Neutrophil (primary cell): ENCODE measurements around the gene CR2.

ENCODE experiments used
- H3K27ac ChIP-seq: fragments of 200-600 bp; sonication (generic); 2 replicates; pipeline ENCODE4 v1.5.1; 2016; ENCODE audit warnings: mild to moderate bottlenecking, moderate library complexity
- H3K27me3 ChIP-seq: fragments of 200-600 bp; sonication (generic); 2 replicates; pipeline ENCODE4 v1.6.0; 2016; ENCODE audit warnings: mild to moderate bottlenecking
- H3K36me3 ChIP-seq: fragments of 200-600 bp; sonication (generic); 2 replicates; pipeline ENCODE4 v1.5.1; 2017
- H3K4me1 ChIP-seq, 2 experiments: fragments of 200-600 bp in 1 of 2; sonication (generic) in 1 of 2; 1 replicate in 1 of 2; 2 replicates in 1 of 2; pipeline versions ENCODE4 v1.5.1 to v1.6.1; 2013 to 2016; ENCODE audit warnings: low read depth in 1 of 2, low read length in 1 of 2, mild to moderate bottlenecking in 1 of 2, moderate library complexity in 1 of 2; ENCODE audit not compliant: control insufficient read depth in 1 of 2, insufficient read depth in 1 of 2
- H3K4me3 ChIP-seq, 2 experiments: fragments of 200-600 bp in 1 of 2; sonication (generic) in 1 of 2; 1 replicate in 1 of 2; 2 replicates in 1 of 2; pipeline ENCODE4 v1.5.1; 2013 to 2016; ENCODE audit warnings: low read depth in 1 of 2, low read length in 1 of 2, mild to moderate bottlenecking in 1 of 2, moderate library complexity in 1 of 2
- H3K9me3 ChIP-seq: fragments of 200-600 bp; sonication (generic); 2 replicates; pipeline ENCODE4 v1.5.1; 2016
- TF ChIP-seq, protein P1 (sequence below): fragments of 200-600 bp; sonication (generic); IDR thresholded peaks from 2 replicates; pipeline ENCODE4 v1.5.1; 2016; ENCODE audit warnings: antibody characterized with exemption

The CR2 gene

GRCh38 chr1:207414606-207415108 lies 39.5 kb upstream of the CR2 start:
- peak overlapping the region; percentile 88 for H3K27ac ChIP-seq
- H3K36me3 ChIP-seq: no peaks in the 10 kb centered on the region
- peaks cover 77 to 84% of the 10 kb centered on the region in 2 experiments for H3K4me1 ChIP-seq
- peak overlapping the region; percentile 20 to 45 for H3K4me3 ChIP-seq
- TF ChIP-seq, protein P1, sequence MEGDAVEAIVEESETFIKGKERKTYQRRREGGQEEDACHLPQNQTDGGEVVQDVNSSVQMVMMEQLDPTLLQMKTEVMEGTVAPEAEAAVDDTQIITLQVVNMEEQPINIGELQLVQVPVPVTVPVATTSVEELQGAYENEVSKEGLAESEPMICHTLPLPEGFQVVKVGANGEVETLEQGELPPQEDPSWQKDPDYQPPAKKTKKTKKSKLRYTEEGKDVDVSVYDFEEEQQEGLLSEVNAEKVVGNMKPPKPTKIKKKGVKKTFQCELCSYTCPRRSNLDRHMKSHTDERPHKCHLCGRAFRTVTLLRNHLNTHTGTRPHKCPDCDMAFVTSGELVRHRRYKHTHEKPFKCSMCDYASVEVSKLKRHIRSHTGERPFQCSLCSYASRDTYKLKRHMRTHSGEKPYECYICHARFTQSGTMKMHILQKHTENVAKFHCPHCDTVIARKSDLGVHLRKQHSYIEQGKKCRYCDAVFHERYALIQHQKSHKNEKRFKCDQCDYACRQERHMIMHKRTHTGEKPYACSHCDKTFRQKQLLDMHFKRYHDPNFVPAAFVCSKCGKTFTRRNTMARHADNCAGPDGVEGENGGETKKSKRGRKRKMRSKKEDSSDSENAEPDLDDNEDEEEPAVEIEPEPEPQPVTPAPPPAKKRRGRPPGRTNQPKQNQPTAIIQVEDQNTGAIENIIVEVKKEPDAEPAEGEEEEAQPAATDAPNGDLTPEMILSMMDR: no peak
- no peaks in the 10 kb centered on the region for H3K9me3 ChIP-seq
- H3K27me3 ChIP-seq: no peaks in the 10 kb centered on the region

DNA sequence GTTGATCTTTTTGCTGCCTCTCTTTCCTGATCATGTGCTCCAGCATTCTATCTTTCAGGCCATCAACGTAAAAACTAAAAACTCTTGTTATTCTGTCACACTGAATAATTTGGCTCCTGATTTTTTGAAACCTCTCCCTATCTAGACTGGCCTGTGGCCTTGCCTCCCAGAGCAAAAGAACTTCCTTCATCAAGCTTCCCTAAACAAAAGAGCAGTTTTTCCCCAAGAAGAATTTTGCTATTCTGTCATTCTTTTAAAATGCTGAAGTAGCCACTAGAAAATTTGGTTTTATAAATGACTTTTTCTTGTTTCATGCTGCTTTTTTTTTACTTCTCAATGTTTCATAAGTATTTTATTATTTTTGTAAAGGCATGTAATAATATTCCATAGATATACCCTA lies 37.1 kb upstream of the CR2 start:
- no peaks in the 10 kb centered on the region for H3K9me3 ChIP-seq
- H3K27me3 ChIP-seq: no peaks in the 10 kb centered on the region
- peak overlapping the region; percentile 41 for H3K27ac ChIP-seq
- TF ChIP-seq, protein P1: no peak
- H3K36me3 ChIP-seq: no peaks in the 10 kb centered on the region
- H3K4me3 ChIP-seq: no peak overlapping the region
- H3K4me1 ChIP-seq: peaks cover 64 to 70% of the 10 kb centered on the region in 2 experiments

GRCh38 chr1:207418351-207418750 lies 35.8 kb upstream of the CR2 start:
- H3K27me3 ChIP-seq: no peaks in the 10 kb centered on the region
- no peak overlapping the region for H3K27ac ChIP-seq
- H3K4me1 ChIP-seq: peaks cover 51 to 58% of the 10 kb centered on the region in 2 experiments
- TF ChIP-seq, protein P1: no peak
- H3K4me3 ChIP-seq: no peak overlapping the region
- H3K36me3 ChIP-seq: no peaks in the 10 kb centered on the region
- no peaks in the 10 kb centered on the region for H3K9me3 ChIP-seq

DNA sequence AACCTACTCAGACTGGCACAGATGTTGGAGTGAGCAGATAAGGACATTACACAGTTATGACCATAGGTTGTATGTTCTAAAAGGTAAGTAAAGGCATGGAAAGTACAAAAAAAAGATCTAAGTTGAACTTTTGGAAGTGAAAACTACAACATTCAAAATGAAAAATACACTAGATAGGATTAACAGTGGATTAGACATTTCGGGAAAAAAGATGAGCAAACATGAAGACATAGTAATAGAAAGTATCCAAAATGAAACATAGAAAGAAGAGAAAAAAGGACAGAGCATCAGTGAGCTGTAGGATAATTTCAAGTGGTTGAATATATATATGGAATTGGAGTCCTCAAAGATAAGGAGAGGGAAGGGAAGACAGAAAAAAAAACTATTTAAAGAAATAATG lies 34.0 kb upstream of the CR2 start:
- no peaks in the 10 kb centered on the region for H3K9me3 ChIP-seq
- no peak overlapping the region for H3K4me3 ChIP-seq
- H3K36me3 ChIP-seq: no peaks in the 10 kb centered on the region
- H3K27ac ChIP-seq: no peak overlapping the region
- H3K4me1 ChIP-seq: peaks cover 33 to 40% of the 10 kb centered on the region in 2 experiments
- H3K27me3 ChIP-seq: no peaks in the 10 kb centered on the region
- TF ChIP-seq, protein P1: no peak

DNA sequence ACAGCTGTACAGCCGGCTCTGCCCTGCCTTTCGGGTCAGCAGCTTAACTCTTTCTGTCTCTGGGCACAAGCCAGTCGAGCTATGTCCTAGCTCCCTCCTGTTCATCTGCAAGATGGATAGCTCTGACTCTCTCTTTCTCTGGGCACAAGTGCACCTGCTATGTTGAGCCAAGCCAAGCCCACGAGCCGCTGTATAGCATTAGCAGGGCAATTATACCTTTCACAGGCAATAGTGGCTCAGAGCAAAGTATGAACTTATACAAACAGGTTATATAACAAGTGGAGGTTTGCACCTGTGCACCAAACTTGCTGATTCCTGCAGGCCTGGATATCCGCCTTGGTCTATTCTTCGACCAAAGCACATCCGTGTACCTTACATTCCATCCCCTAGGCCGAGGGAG lies 33.0 kb upstream of the CR2 start:
- Histone ChIP-seq H3K36me3 (no peaks in the 10 kb centered on the region), H3K27ac (no peak overlapping the region), H3K4me3 (no peak overlapping the region), H3K9me3 (no peaks in the 10 kb centered on the region), H3K27me3 (no peaks in the 10 kb centered on the region), H3K4me1 (peaks cover 24 to 31% of the 10 kb centered on the region in 2 experiments)
- TF ChIP-seq, protein P1: no peak
